Measurements from ENCODE around the gene FAM78A. TPM values are rescaled to one million over a fixed set of nuclear protein-coding genes. Genes with fewer than 3 reads are reported as not detected.

The FAM78A gene
- total RNA-seq, 6 donors from 2014 or later, result 4.5 to 19.1 (median 9.3) TPM

- Histone ChIP-seq H3K4me3 (peak overlapping the region in 3 of 4 donors; percentile 22 to 44 (median 38)), H3K36me3 (peaks cover 7 to 56% (median 40%) of the 10 kb centered on the region in 4 donors), H3K9me3 (no peaks in the 10 kb centered on the region), H3K27me3 (no peaks in the 10 kb centered on the region), H3K4me1 (peaks cover 0 to 13% (median 8%) of the 10 kb centered on the region in 4 donors), H3K27ac (peak overlapping the region in 1 of 4 donors; percentile 84)
- ATAC-seq (ENCODE audit: low FRiP score in 2 of 2) (no peak), DNase-seq (no peak)
- 64 to 75% methylated on average over 8 of the region's 8 CpGs for WGBS, 2 donors
- TF ChIP-seq POLR2A (IDR thresholded peaks at IDR 0.05) (no peak), EP300 (IDR thresholded peaks at IDR 0.05) (no peak), POLR2AphosphoS5 (IDR thresholded peaks at IDR 0.05) (no peak)
- TF ChIP-seq, protein P1, sequence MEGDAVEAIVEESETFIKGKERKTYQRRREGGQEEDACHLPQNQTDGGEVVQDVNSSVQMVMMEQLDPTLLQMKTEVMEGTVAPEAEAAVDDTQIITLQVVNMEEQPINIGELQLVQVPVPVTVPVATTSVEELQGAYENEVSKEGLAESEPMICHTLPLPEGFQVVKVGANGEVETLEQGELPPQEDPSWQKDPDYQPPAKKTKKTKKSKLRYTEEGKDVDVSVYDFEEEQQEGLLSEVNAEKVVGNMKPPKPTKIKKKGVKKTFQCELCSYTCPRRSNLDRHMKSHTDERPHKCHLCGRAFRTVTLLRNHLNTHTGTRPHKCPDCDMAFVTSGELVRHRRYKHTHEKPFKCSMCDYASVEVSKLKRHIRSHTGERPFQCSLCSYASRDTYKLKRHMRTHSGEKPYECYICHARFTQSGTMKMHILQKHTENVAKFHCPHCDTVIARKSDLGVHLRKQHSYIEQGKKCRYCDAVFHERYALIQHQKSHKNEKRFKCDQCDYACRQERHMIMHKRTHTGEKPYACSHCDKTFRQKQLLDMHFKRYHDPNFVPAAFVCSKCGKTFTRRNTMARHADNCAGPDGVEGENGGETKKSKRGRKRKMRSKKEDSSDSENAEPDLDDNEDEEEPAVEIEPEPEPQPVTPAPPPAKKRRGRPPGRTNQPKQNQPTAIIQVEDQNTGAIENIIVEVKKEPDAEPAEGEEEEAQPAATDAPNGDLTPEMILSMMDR (IDR thresholded peaks at IDR 0.05), result no peak
These were observed 47.3 kb downstream of the FAM78A start for GRCh38 chr9:131228988-131229387.

DNA sequence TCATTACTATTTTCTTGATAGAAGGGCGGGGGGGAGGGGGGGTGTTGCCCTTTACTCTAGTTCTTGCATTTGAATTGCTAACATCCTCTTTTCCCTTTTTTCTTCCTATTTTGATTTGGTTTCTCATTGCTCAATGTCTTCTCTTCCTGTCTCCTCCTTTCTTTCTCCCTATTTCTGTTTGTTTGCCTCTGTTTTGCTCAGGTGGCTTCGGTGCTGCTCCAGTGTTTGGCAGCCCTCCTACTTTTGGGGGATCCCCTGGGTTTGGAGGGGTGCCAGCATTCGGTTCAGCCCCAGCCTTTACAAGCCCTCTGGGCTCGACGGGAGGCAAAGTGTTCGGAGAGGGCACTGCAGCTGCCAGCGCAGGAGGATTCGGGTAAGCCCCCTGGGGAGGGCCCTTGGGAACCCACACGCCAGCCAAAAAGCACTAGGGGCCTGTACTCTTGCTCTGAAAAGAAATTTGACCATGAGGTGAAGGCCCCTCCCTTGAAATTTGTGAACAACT lies 48.3 kb downstream of the FAM78A start:
- ATAC-seq (ENCODE audit: low FRiP score in 2 of 2) (peak; percentile 15 to 57), DNase-seq (no peak)
- Histone ChIP-seq H3K27ac (peak overlapping the region in 3 of 4 donors; percentile 7 to 84 (median 76)), H3K36me3 (peaks cover 3 to 51% (median 33%) of the 10 kb centered on the region in 4 donors), H3K27me3 (no peaks in the 10 kb centered on the region), H3K4me1 (peaks cover 0 to 13% (median 8%) of the 10 kb centered on the region in 4 donors), H3K4me3 (peak overlapping the region in 3 of 4 donors; percentile 22 to 44 (median 38)), H3K9me3 (no peaks in the 10 kb centered on the region)
- 57 to 76% methylated on average over 6 to 9 of the region's 9 CpGs for whole genome bisulfite sequencing, 2 donors
- TF ChIP-seq POLR2A (IDR thresholded peaks at IDR 0.05), result no peak
- TF ChIP-seq, protein P1 (IDR thresholded peaks at IDR 0.05), result no peak
- no peak for TF ChIP-seq EP300 (IDR thresholded peaks at IDR 0.05)
- no peak for TF ChIP-seq POLR2AphosphoS5 (IDR thresholded peaks at IDR 0.05)

- H3K4me3 ChIP-seq, result peak overlapping the region in 1 of 4 donors; percentile 44
- peaks cover 0 to 13% (median 8%) of the 10 kb centered on the region in 4 donors for H3K4me1 ChIP-seq
- TF ChIP-seq, protein P1 (IDR thresholded peaks at IDR 0.05), result no peak
- no peak for TF ChIP-seq POLR2AphosphoS5 (IDR thresholded peaks at IDR 0.05)
- no peak for TF ChIP-seq EP300 (IDR thresholded peaks at IDR 0.05)
- no peak for TF ChIP-seq POLR2A (IDR thresholded peaks at IDR 0.05)
- peak overlapping the region in 2 of 4 donors; percentile 76 to 84 for H3K27ac ChIP-seq
- DNase-seq, result no peak
- H3K36me3 ChIP-seq, result peaks cover 3 to 48% (median 28%) of the 10 kb centered on the region in 4 donors
- ATAC-seq (ENCODE audit: low FRiP score in 2 of 2), result no peak
- WGBS, 2 donors, result 58 to 64% methylated on average over 9 of the region's 9 CpGs
- no peaks in the 10 kb centered on the region for H3K27me3 ChIP-seq
- H3K9me3 ChIP-seq, result no peaks in the 10 kb centered on the region
These were observed 49.0 kb downstream of the FAM78A start for GRCh38 chr9:131227112-131227958.

- Histone ChIP-seq H3K36me3 (peaks cover under 1 to 37% (median 18%) of the 10 kb centered on the region in 4 donors), H3K9me3 (no peaks in the 10 kb centered on the region), H3K4me3 (no peak overlapping the region), H3K27ac (no peak overlapping the region), H3K4me1 (peaks cover 0 to 13% (median 8%) of the 10 kb centered on the region in 4 donors), H3K27me3 (no peaks in the 10 kb centered on the region)
- 71 to 72% methylated on average over 3 of the region's 3 CpGs for WGBS, 2 donors
- DNase-seq, result no peak
- no peak for ATAC-seq (ENCODE audit: low FRiP score in 2 of 2)
- no peak for TF ChIP-seq POLR2AphosphoS5 (IDR thresholded peaks at IDR 0.05)
- TF ChIP-seq, protein P1 (IDR thresholded peaks at IDR 0.05), result no peak
These were observed 50.1 kb downstream of the FAM78A start for GRCh38 chr9:131226226-131226625.
